Small intestine (tissue), 16 donors: ENCODE measurements around the gene FGF12. TPM values are rescaled to one million over a fixed set of nuclear protein-coding genes. Genes with fewer than 3 reads are reported as not detected.
"Not testable (repeated sequence)": the region's sequence is repeated elsewhere in the genome, so short reads cannot be mapped to it uniquely, and the experiment has no call there.

ENCODE experiments used
- DNase-seq, 2 donors: peaks; one replicate each; pipeline versions ENCODE4 v3.0.0 to v3.0.0-alpha.2; 2013
- FAIRE-seq: peaks from 2 replicates; lab custom pipeline; 2012; peaks lifted over from hg19 to GRCh38; lab: Jason Lieb, UNC
- H3K27ac ChIP-seq, 3 donors: one replicate each; pipeline ENCODE4 v1.5.1; 2013; ENCODE audit warnings: low read length in 2 of 3, mild to moderate bottlenecking in 2 of 3, control low read depth in 1 of 3, inconsistent platforms in 1 of 3, low read depth in 1 of 3, moderate library complexity in 1 of 3
- H3K27me3 ChIP-seq, 3 donors: one replicate each; pipeline ENCODE4 v1.6.1; 2013; ENCODE audit warnings: low read length in 3 of 3, inconsistent platforms in 1 of 3; ENCODE audit not compliant: control insufficient read depth in 3 of 3, insufficient read depth in 3 of 3
- H3K36me3 ChIP-seq, 3 donors: one replicate each; pipeline ENCODE4 v1.6.1; 2013; ENCODE audit warnings: low read length in 3 of 3, inconsistent platforms in 1 of 3, low read depth in 1 of 3, mild to moderate bottlenecking in 1 of 3, moderate library complexity in 1 of 3; ENCODE audit not compliant: control insufficient read depth in 3 of 3, insufficient read depth in 2 of 3
- H3K4me1 ChIP-seq, 3 donors: one replicate each; pipeline ENCODE4 v1.6.1; 2013; ENCODE audit warnings: low read length in 2 of 3, inconsistent platforms in 1 of 3, low read depth in 1 of 3, mild to moderate bottlenecking in 1 of 3, moderate library complexity in 1 of 3; ENCODE audit not compliant: control insufficient read depth in 3 of 3, insufficient read depth in 2 of 3
- H3K4me3 ChIP-seq, 3 donors: one replicate each; pipeline ENCODE4 v1.5.1; 2013; ENCODE audit warnings: low read length in 3 of 3, control low read depth in 1 of 3, inconsistent platforms in 1 of 3, low read depth in 1 of 3, mild to moderate bottlenecking in 1 of 3, moderate library complexity in 1 of 3
- H3K9me3 ChIP-seq, 2 donors: one replicate each; pipeline ENCODE4 v1.6.1; 2013; ENCODE audit warnings: low read depth in 1 of 2, low read length in 1 of 2; ENCODE audit not compliant: control insufficient read depth in 2 of 2, insufficient read depth in 1 of 2
- WGBS, 3 donors: extraction: QIAGEN DNeasy Blood & Tissue Kit; methylation state at CpG; one replicate each; pipeline ENCODE4 v1.1.7; 2013; 5-methylcytosine and 5-hydroxymethylcytosine counted together
- long read RNA-seq, 10 donors: transcript quantifications; one replicate each; lab custom pipeline, GENCODE V29; 2026
- polyA plus RNA-seq, 4 donors: library from polyadenylated mRNA; stranded (reverse) in 3 of 4; unstranded in 1 of 4; fragments of 200-250 nt in 3 of 4; fragments of 120-200 nt in 1 of 4; gene quantifications; one replicate each; pipeline versions ENCODE4 v1.2.1 to v1.2.3, GENCODE V29; 2013
- donor health status: healthy with polysubstance abuse.
- donor health status: control.
- donor health status: control.
- donor health status: Bipolar disorder and iron deficiency.
- donor health status: healthy.

FGF12 gene
- polyA plus RNA-seq: 1 to 10 TPM in 1 of 4 donors, under 1 TPM in 2, not detected in 1; 0.39 to 1.1 (median 0.43) TPM
- long read RNA-seq, donor 1: 0 reads
- long read RNA-seq, donor 2: 0 reads
- long read RNA-seq, donor 3: 0 reads
- long read RNA-seq, donor 4: 0 reads
- long read RNA-seq, donor 5: 0 reads
- long read RNA-seq, donor 6, partial matches to known transcripts: 0 of 1 reads
- long read RNA-seq, donor 6, other reads (novel, unspliced or antisense): 0 of 1 reads
- long read RNA-seq, donor 7: 0 reads
- long read RNA-seq, donor 8: 0 reads
- long read RNA-seq, donor 9: 0 reads
- long read RNA-seq, donor 10, partial matches to known transcripts: 0 of 2 reads
- long read RNA-seq, donor 10, other reads (novel, unspliced or antisense): 0 of 2 reads

- FAIRE-seq (no peak), DNase-seq (peak; percentile 12 to 45)
- H3K4me3 ChIP-seq: peak within 1 kb of the TSS in 1 of 3 donors; percentile 14
- no peak within 1 kb of the TSS for H3K27ac ChIP-seq
- no peaks in the 10 kb centered on the region for H3K36me3 ChIP-seq
- peaks cover 0 to 6% (median 4%) of the 10 kb centered on the region in 3 donors for H3K27me3 ChIP-seq
- H3K4me1 ChIP-seq: no peaks in the 10 kb centered on the region
- 5 to 12% (median 7%) methylated on average over 35 to 36 of the region's 36 CpGs for whole genome bisulfite sequencing, 3 donors
- H3K9me3 ChIP-seq: no peaks in the 10 kb centered on the region
Measured at GRCh38 chr3:192727032-192727847, at the start of gene FGF12. TSS of gene FGF12 (minus strand) at chr3:192727541.

GRCh38 chr3:192774341-192774740 is 47.0 kb upstream of the FGF12 start:
- not testable (repeated sequence) for H3K9me3 ChIP-seq, H3K27me3 ChIP-seq, H3K4me3 ChIP-seq, DNase-seq, H3K27ac ChIP-seq, FAIRE-seq, H3K36me3 ChIP-seq, H3K4me1 ChIP-seq
- WGBS, 3 donors: 70 to 74% (median 71%) methylated on average over 4 of the region's 4 CpGs

- H3K4me3 ChIP-seq: no peak overlapping the region
- WGBS, 3 donors: 41 to 57% (median 52%) methylated on average over 5 of the region's 5 CpGs
- no peaks in the 10 kb centered on the region for H3K27me3 ChIP-seq
- FAIRE-seq (no peak), DNase-seq (peak; percentile 4 to 16)
- H3K9me3 ChIP-seq: peaks cover 0 to 4% of the 10 kb centered on the region in 2 donors
- no peak overlapping the region for H3K27ac ChIP-seq
- H3K4me1 ChIP-seq: no peaks in the 10 kb centered on the region
- no peaks in the 10 kb centered on the region for H3K36me3 ChIP-seq
Measured at GRCh38 chr3:192772240-192772894, 45.0 kb upstream of the FGF12 start.

- H3K27ac ChIP-seq: no peak overlapping the region
- H3K9me3 ChIP-seq: no peaks in the 10 kb centered on the region
- no peak overlapping the region for H3K4me3 ChIP-seq
- FAIRE-seq: no peak
- WGBS, 3 donors: 68 to 80% (median 70%) methylated on average over 7 of the region's 7 CpGs
- no peaks in the 10 kb centered on the region for H3K4me1 ChIP-seq
- DNase-seq: no peak
- H3K27me3 ChIP-seq: no peaks in the 10 kb centered on the region
- no peaks in the 10 kb centered on the region for H3K36me3 ChIP-seq
Measured at GRCh38 chr3:192758654-192759053, 31.3 kb upstream of the FGF12 start.

GRCh38 chr3:192751148-192751547 is 23.8 kb upstream of the FGF12 start:
- 31 to 61% (median 40%) methylated on average over 2 of the region's 2 CpGs for WGBS, 3 donors
- no peaks in the 10 kb centered on the region for H3K4me1 ChIP-seq
- no peak for DNase-seq

GRCh38 chr3:192750201-192750600 is 22.9 kb upstream of the FGF12 start:
- Histone ChIP-seq H3K4me3 (no peak overlapping the region), H3K36me3 (no peaks in the 10 kb centered on the region), H3K4me1 (no peaks in the 10 kb centered on the region), H3K27ac (no peak overlapping the region), H3K9me3 (no peaks in the 10 kb centered on the region), H3K27me3 (no peaks in the 10 kb centered on the region)
- WGBS, 3 donors: 33 to 65% (median 56%) methylated on average over 5 of the region's 5 CpGs
- no peak for FAIRE-seq
- DNase-seq: no peak

More at GRCh38 chr3:192751148-192751547, 23.8 kb upstream of the FGF12 start:
- no peak overlapping the region for H3K27ac ChIP-seq
- no peaks in the 10 kb centered on the region for H3K27me3 ChIP-seq
- no peaks in the 10 kb centered on the region for H3K36me3 ChIP-seq
- H3K9me3 ChIP-seq: no peaks in the 10 kb centered on the region
- H3K4me3 ChIP-seq: no peak overlapping the region
- no peak for FAIRE-seq

GRCh38 chr3:192747746-192748145 is 20.4 kb upstream of the FGF12 start:
- DNase-seq (no peak), FAIRE-seq (no peak)
- H3K27me3 ChIP-seq: no peaks in the 10 kb centered on the region
- no peaks in the 10 kb centered on the region for H3K9me3 ChIP-seq
- H3K27ac ChIP-seq: no peak overlapping the region
- no peaks in the 10 kb centered on the region for H3K4me1 ChIP-seq
- H3K36me3 ChIP-seq: no peaks in the 10 kb centered on the region
- 33 to 48% (median 38%) methylated on average over 3 of the region's 3 CpGs for WGBS, 3 donors
- no peak overlapping the region for H3K4me3 ChIP-seq

- H3K27me3 ChIP-seq: no peaks in the 10 kb centered on the region
- no peaks in the 10 kb centered on the region for H3K36me3 ChIP-seq
- 50 to 72% (median 67%) methylated on average over 1 of the region's 1 CpG for WGBS, 3 donors
- H3K9me3 ChIP-seq: no peaks in the 10 kb centered on the region
- H3K4me3 ChIP-seq: no peak overlapping the region
- H3K27ac ChIP-seq: no peak overlapping the region
- FAIRE-seq (no peak), DNase-seq (no peak)
- no peaks in the 10 kb centered on the region for H3K4me1 ChIP-seq
Measured at GRCh38 chr3:192747145-192747544, 19.8 kb upstream of the FGF12 start.
